ENCODE results near the gene SPATA33. TPM values are rescaled to one million over a fixed set of nuclear protein-coding genes. Genes with fewer than 3 reads are reported as not detected.

The SPATA33 gene
- polyA plus RNA-seq, 1 experiment, result 2.6 TPM

- H3K36me3 ChIP-seq (ENCODE audit: control insufficient read depth, insufficient read depth, low read length), result peaks cover 4% of the 10 kb centered on the region
- H3K27me3 ChIP-seq (ENCODE audit: control insufficient read depth, insufficient read depth, low read length), result no peaks in the 10 kb centered on the region
- CTCF ChIA-PET, result no interaction called here
- POLR2A ChIA-PET, result no interaction called here
- DNase-seq (ENCODE audit: low read depth), result no peak
- H3K4me3 ChIP-seq (ENCODE audit: low read depth, low read length), result peak overlapping the region; percentile 48
- no peak for TF ChIP-seq CTCF (IDR thresholded peaks at IDR 0.05; ENCODE audit: insufficient read depth, low read depth, low read length)
Measured at GRCh38 chr16:89711601-89712273, 54.1 kb downstream of the SPATA33 start.

- Histone ChIP-seq H3K36me3 (ENCODE audit: control insufficient read depth, insufficient read depth, low read length) (peaks cover 5% of the 10 kb centered on the region), H3K4me3 (ENCODE audit: low read depth, low read length) (peak overlapping the region; percentile 48), H3K27me3 (ENCODE audit: control insufficient read depth, insufficient read depth, low read length) (no peaks in the 10 kb centered on the region)
- POLR2A ChIA-PET, result no interaction called here
- TF ChIP-seq CTCF (IDR thresholded peaks at IDR 0.05; ENCODE audit: insufficient read depth, low read depth, low read length), result no peak
- DNase-seq (ENCODE audit: low read depth), result no peak
- CTCF ChIA-PET, result interaction anchor here (0.7 kb wide), 1 partner anchor 148 kb away, joined by 5 read pairs; no protein-coding TSS in a partner anchor
Measured at GRCh38 chr16:89712274-89712781, 54.7 kb downstream of the SPATA33 start.

GRCh38 chr16:89716493-89716892 is 58.9 kb downstream of the SPATA33 start:
- POLR2A ChIA-PET, result no interaction called here
- peaks cover 3% of the 10 kb centered on the region; the same call in 1 of the 2 replicates for H3K36me3 ChIP-seq (ENCODE audit: control insufficient read depth, insufficient read depth, low read length)
- no peak for TF ChIP-seq CTCF (IDR thresholded peaks at IDR 0.05; ENCODE audit: insufficient read depth, low read depth, low read length)
- no peak for DNase-seq (ENCODE audit: low read depth)
- no peaks in the 10 kb centered on the region for H3K27me3 ChIP-seq (ENCODE audit: control insufficient read depth, insufficient read depth, low read length)
- CTCF ChIA-PET, result interaction anchor here (0.9 to 3.2 kb wide), 3 partner anchors 9 to 16 kb away, joined by 3 to 9 read pairs (median 4); no protein-coding TSS in a partner anchor
- H3K4me3 ChIP-seq (ENCODE audit: low read depth, low read length), result no peak overlapping the region

- no peak overlapping the region for H3K4me3 ChIP-seq (ENCODE audit: low read depth, low read length)
- ChIA-PET CTCF (interaction anchor here (1.1 to 3.2 kb wide), 2 partner anchors 14 to 17 kb away, joined by 4 to 9 read pairs; no protein-coding TSS in a partner anchor), POLR2A (no interaction called here)
- H3K36me3 ChIP-seq (ENCODE audit: control insufficient read depth, insufficient read depth, low read length), result peaks cover 3% of the 10 kb centered on the region; the same call in 1 of the 2 replicates
- no peaks in the 10 kb centered on the region for H3K27me3 ChIP-seq (ENCODE audit: control insufficient read depth, insufficient read depth, low read length)
- no peak for DNase-seq (ENCODE audit: low read depth)
- TF ChIP-seq CTCF (IDR thresholded peaks at IDR 0.05; ENCODE audit: insufficient read depth, low read depth, low read length), result no peak
Measured at GRCh38 chr16:89716916-89717687, 59.5 kb downstream of the SPATA33 start.
